Measurements from ENCODE around the gene SAMHD1.

- TF ChIP-seq ELK1 (IDR thresholded peaks at IDR 0.05; ENCODE audit: low read depth, low read length) (no peak), CBX8 (IDR thresholded peaks at IDR 0.05) (no peak)
- TF ChIP-seq, protein P1, sequence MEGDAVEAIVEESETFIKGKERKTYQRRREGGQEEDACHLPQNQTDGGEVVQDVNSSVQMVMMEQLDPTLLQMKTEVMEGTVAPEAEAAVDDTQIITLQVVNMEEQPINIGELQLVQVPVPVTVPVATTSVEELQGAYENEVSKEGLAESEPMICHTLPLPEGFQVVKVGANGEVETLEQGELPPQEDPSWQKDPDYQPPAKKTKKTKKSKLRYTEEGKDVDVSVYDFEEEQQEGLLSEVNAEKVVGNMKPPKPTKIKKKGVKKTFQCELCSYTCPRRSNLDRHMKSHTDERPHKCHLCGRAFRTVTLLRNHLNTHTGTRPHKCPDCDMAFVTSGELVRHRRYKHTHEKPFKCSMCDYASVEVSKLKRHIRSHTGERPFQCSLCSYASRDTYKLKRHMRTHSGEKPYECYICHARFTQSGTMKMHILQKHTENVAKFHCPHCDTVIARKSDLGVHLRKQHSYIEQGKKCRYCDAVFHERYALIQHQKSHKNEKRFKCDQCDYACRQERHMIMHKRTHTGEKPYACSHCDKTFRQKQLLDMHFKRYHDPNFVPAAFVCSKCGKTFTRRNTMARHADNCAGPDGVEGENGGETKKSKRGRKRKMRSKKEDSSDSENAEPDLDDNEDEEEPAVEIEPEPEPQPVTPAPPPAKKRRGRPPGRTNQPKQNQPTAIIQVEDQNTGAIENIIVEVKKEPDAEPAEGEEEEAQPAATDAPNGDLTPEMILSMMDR (IDR thresholded peaks at IDR 0.05), result no peak
- TF ChIP-seq, protein P2, sequence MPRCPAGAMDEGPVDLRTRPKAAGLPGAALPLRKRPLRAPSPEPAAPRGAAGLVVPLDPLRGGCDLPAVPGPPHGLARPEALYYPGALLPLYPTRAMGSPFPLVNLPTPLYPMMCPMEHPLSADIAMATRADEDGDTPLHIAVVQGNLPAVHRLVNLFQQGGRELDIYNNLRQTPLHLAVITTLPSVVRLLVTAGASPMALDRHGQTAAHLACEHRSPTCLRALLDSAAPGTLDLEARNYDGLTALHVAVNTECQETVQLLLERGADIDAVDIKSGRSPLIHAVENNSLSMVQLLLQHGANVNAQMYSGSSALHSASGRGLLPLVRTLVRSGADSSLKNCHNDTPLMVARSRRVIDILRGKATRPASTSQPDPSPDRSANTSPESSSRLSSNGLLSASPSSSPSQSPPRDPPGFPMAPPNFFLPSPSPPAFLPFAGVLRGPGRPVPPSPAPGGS (IDR thresholded peaks at IDR 0.05), result no peak
These were observed 60.3 kb downstream of the SAMHD1 start for GRCh38 chr20:36891211-36891610.

Data from A549 (cell line).